Breast epithelium (tissue), 4 donors: ENCODE results near the gene MRPL21. TPM values are rescaled to one million over a fixed set of nuclear protein-coding genes. Genes with fewer than 3 reads are reported as not detected.

Experiments used
- DNase-seq, 2 donors: peaks; one replicate each; pipeline ENCODE4 v3.0.0-alpha.2; 2019; ENCODE audit warnings: low spot score in 2 of 2
- H3K27ac ChIP-seq, 2 donors: fragments of 200-600 bp; sonication (generic) in 1 of 2; one replicate each; pipeline ENCODE4 v1.5.1; 2016 to 2019; ENCODE audit warnings: mild to moderate bottlenecking in 1 of 2
- H3K27me3 ChIP-seq, 2 donors: fragments of 200-600 bp; sonication (generic) in 1 of 2; one replicate each; pipeline versions ENCODE4 v1.5.1 to v1.6.0; 2017 to 2019; ENCODE audit warnings: control low read depth in 1 of 2, mild to moderate bottlenecking in 1 of 2
- H3K36me3 ChIP-seq: fragments of 200-600 bp; one replicate; pipeline ENCODE4 v1.5.1; 2019
- H3K4me1 ChIP-seq, 2 donors: fragments of 200-600 bp; sonication (generic); one replicate each; pipeline ENCODE4 v1.5.1; 2016 to 2019; ENCODE audit warnings: control low read depth in 1 of 2
- H3K4me3 ChIP-seq, 3 donors: fragments of 200-600 bp; sonication (generic); 1 replicate in 2 of 3; 2 replicates in 1 of 3; pipeline ENCODE4 v1.5.1; 2016 to 2019; ENCODE audit warnings: mild to moderate bottlenecking in 3 of 3, moderate library complexity in 2 of 3
- H3K9me3 ChIP-seq, 2 donors: fragments of 200-600 bp; sonication (generic) in 1 of 2; one replicate each; pipeline ENCODE4 v1.5.1; 2016 to 2019; ENCODE audit warnings: control low read depth in 1 of 2
- CTCF ChIP-seq, 3 donors: fragments of 450-650 bp; IDR thresholded peaks; one replicate each; pipeline ENCODE4 v1.5.1; 2016 to 2017; ENCODE audit warnings: antibody characterized with exemption in 3 of 3, mild to moderate bottlenecking in 3 of 3, moderate library complexity in 3 of 3
- POLR2A ChIP-seq: fragments of 450-650 bp; IDR thresholded peaks from one replicate; pipeline ENCODE4 v1.6.1; 2016; ENCODE audit warnings: antibody characterized with exemption, mild to moderate bottlenecking, moderate library complexity
- POLR2AphosphoS5 ChIP-seq, 3 donors: sonication (generic); formaldehyde crosslinking; IDR thresholded peaks; one replicate each; pipeline ENCODE4 v1.6.1; 2017; ENCODE audit warnings: antibody characterized with exemption in 3 of 3
- intact Hi-C: fragments of 100-400 bp; cut with DNase I; formaldehyde crosslinking; loops from one replicate; pipeline ENCODE4 v1.15.1; 2023; ENCODE audit warnings: low total_unique reads
- total RNA-seq, 3 donors: library from RNA; depleted of rRNA; stranded (reverse); fragments of >200 nt; gene quantifications; one replicate each; pipeline ENCODE4 v1.1.0, GENCODE V29; 2016

Gene MRPL21
- total RNA-seq, 3 donors from 2014 or later, result 44.3 to 89.1 (median 51.7) TPM

- no peak overlapping the region for H3K4me3 ChIP-seq
- no peaks in the 10 kb centered on the region for H3K4me1 ChIP-seq
- H3K27me3 ChIP-seq, result no peaks in the 10 kb centered on the region
- no peaks in the 10 kb centered on the region for H3K36me3 ChIP-seq
- no peak for TF ChIP-seq POLR2AphosphoS5 (IDR thresholded peaks at IDR 0.05)
- TF ChIP-seq POLR2A, result no peak
- TF ChIP-seq CTCF (IDR thresholded peaks at IDR 0.05), result no peak
- H3K9me3 ChIP-seq, result no peaks in the 10 kb centered on the region
- no peak for DNase-seq
- no peak overlapping the region for H3K27ac ChIP-seq
- intact Hi-C loops, result no loop called here
Measured at GRCh38 chr11:68880851-68881250, 22.8 kb downstream of the MRPL21 start.

- Histone ChIP-seq H3K4me3 (no peak overlapping the region), H3K4me1 (no peaks in the 10 kb centered on the region), H3K27me3 (no peaks in the 10 kb centered on the region), H3K9me3 (no peaks in the 10 kb centered on the region), H3K36me3 (no peaks in the 10 kb centered on the region), H3K27ac (no peak overlapping the region)
- no peak for DNase-seq
- intact Hi-C loops, result no loop called here
- TF ChIP-seq CTCF (IDR thresholded peaks at IDR 0.05) (no peak), POLR2AphosphoS5 (IDR thresholded peaks at IDR 0.05) (no peak), POLR2A (no peak)
Measured at GRCh38 chr11:68878022-68878421, 25.6 kb downstream of the MRPL21 start.

GRCh38 chr11:68872216-68873003 lies 31.2 kb downstream of the MRPL21 start:
- H3K4me1 ChIP-seq, result no peaks in the 10 kb centered on the region
- H3K4me3 ChIP-seq, result no peak overlapping the region
- TF ChIP-seq POLR2A (no peak), CTCF (IDR thresholded peaks at IDR 0.05) (no peak), POLR2AphosphoS5 (IDR thresholded peaks at IDR 0.05) (no peak)
- H3K36me3 ChIP-seq, result no peaks in the 10 kb centered on the region
- DNase-seq, result no peak
- no peaks in the 10 kb centered on the region for H3K27me3 ChIP-seq
- intact Hi-C loops, result no loop called here
- H3K9me3 ChIP-seq, result no peaks in the 10 kb centered on the region
- no peak overlapping the region for H3K27ac ChIP-seq

- H3K27me3 ChIP-seq, result no peaks in the 10 kb centered on the region
- no peaks in the 10 kb centered on the region for H3K9me3 ChIP-seq
- H3K4me1 ChIP-seq, result no peaks in the 10 kb centered on the region
- DNase-seq, result no peak
- TF ChIP-seq POLR2A (no peak), POLR2AphosphoS5 (IDR thresholded peaks at IDR 0.05) (no peak)
- no peak overlapping the region for H3K27ac ChIP-seq
- H3K4me3 ChIP-seq, result peak overlapping the region; percentile 39 to 60 (median 56)
- intact Hi-C loops, result no loop called here
- no peaks in the 10 kb centered on the region for H3K36me3 ChIP-seq
Measured at GRCh38 chr11:68870470-68870869, 33.2 kb downstream of the MRPL21 start.

- no peak overlapping the region for H3K4me3 ChIP-seq
- H3K27ac ChIP-seq, result no peak overlapping the region
- TF ChIP-seq CTCF (IDR thresholded peaks at IDR 0.05) (no peak), POLR2A (no peak), POLR2AphosphoS5 (IDR thresholded peaks at IDR 0.05) (no peak)
- H3K4me1 ChIP-seq, result no peaks in the 10 kb centered on the region
- H3K9me3 ChIP-seq, result peaks cover 4 to 6% of the 10 kb centered on the region in 2 donors
- DNase-seq, result no peak
- intact Hi-C loops, result no loop called here
- no peaks in the 10 kb centered on the region for H3K27me3 ChIP-seq
- no peaks in the 10 kb centered on the region for H3K36me3 ChIP-seq
Measured at GRCh38 chr11:68868221-68868835, 35.3 kb downstream of the MRPL21 start.
